ENCODE measurements around the gene FFAR3.

The FFAR3 gene

DNA sequence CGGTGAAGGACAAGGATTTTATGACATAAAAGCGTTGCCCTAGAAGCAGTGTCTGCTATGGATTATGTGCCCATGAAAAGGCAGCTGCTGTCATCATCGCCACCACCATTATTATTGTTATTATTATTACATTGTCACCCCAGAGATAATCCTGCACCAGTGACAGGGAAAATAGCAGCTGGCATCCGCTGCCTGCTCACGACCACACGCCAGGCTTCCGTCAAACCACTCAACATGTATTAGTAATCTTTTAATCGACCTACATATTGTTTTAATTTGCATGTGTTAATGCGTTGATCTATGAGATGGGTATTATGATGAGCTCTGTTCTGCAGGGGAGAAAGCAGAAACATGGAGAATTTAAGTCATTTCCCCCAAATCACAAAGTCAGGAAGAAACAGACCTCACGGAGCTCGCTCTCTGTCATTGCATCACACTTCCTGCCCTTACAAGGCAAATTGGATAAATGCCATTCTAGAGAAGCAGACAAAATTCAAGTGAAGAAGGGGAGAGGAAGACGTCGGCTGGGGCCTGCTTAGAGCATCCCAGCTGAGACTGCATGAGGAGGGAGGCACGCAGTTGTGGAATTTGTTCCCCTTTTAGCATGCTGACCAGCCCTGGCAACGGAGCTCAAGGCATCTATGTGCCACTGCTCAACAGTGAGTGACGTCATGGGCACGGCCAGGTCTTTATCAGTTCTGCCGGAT, at the start of gene FFAR3:
Gene FFAR3, plus strand, starts transcription at position 594 of the 707 bp plus-strand sequence. CDS start 431 bp downstream, outside the sequence.
- DNase-seq = no peak

DNA sequence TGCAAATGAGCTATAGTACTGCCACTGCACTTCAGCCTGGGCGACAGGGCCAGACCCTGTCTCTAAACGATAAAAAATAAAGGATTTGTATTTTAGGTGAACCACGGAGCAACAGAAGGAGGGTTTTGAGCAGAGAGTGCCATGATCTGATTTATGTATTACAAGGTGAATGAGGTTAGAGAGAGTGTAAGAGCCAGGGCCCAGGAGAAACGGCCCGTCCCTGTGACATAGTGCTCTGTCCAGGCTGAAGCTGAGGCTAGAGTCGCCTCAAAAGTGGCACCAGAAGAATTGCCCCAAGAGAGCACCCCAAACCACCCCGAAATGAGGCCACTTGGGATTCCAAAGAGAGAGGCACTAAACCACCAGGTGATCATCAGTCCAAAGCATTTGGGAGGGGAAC, 49.4 kb upstream of the FFAR3 start:
- no peak for DNase-seq

DNA sequence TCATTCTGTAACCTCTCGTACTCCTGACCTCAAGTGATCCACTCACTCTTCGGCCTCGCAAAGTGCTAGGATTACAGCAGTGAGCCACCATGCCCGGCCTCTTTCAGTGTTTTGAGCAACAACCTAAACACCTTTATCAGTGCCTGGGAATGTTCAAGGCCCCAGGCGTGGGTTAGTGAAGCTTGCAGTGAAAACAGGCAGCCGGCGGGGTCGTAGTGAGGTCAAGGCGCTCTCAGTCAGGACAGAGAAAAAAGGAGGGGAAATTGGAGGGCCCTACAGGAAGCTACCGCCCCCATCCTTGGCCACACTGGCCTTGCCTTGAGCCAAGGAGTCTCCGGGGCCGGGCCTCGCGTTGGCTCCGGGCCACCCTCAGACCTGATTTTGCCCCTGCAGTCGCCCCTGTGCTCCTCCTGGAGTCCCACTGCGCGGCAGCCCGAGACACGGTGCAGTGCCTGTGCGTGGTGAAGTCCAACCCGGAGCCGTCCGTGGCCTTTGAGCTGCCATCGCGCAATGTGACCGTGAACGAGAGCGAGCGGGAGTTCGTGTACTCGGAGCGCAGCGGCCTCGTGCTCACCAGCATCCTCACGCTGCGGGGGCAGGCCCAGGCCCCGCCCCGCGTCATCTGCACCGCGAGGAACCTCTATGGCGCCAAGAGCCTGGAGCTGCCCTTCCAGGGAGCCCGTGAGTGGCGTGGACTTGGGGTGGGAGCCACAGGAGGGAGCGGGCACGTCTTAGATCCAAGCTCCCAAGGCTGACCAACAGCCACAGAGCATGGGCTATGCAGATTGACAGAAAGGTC, 48.6 kb upstream of the FFAR3 start:
- DNase-seq = no peak

GRCh38 chr19:35310331-35310730, 47.9 kb upstream of the FFAR3 start:
- no peak for DNase-seq

GRCh38 chr19:35310811-35311465, 47.3 kb upstream of the FFAR3 start:
- DNase-seq = no peak

GRCh38 chr19:35311901-35312665, 46.2 kb upstream of the FFAR3 start:
- DNase-seq = no peak

DNA sequence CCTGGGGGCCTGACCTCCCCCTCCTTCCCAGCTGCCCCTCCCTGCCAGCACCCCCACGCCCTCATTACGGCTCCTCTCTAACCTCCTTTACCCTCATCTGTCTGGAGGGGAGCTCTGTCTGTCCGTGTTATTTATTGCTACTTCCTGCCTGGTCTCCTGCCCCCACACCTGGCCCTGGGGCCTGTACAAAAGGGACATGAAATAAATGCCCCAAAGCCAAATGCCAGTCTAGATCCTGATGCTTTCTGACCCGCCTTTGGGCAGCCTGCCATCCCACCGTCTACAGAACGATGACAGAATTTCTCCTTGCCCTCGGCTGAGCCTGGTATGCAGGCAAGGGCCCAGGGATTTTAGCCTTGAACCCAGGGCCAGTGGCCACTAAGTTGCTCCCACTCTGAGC, 44.7 kb upstream of the FFAR3 start:
- no peak for DNase-seq

GRCh38 chr19:35314031-35314430, 44.2 kb upstream of the FFAR3 start:
- DNase-seq = no peak

GRCh38 chr19:35314858-35315470, 43.3 kb upstream of the FFAR3 start:
- no peak for DNase-seq

GRCh38 chr19:35315883-35316282, 42.4 kb upstream of the FFAR3 start:
- no peak for DNase-seq

- DNase-seq = no peak
Measured at GRCh38 chr19:35316560-35316959, 41.7 kb upstream of the FFAR3 start.

DNA sequence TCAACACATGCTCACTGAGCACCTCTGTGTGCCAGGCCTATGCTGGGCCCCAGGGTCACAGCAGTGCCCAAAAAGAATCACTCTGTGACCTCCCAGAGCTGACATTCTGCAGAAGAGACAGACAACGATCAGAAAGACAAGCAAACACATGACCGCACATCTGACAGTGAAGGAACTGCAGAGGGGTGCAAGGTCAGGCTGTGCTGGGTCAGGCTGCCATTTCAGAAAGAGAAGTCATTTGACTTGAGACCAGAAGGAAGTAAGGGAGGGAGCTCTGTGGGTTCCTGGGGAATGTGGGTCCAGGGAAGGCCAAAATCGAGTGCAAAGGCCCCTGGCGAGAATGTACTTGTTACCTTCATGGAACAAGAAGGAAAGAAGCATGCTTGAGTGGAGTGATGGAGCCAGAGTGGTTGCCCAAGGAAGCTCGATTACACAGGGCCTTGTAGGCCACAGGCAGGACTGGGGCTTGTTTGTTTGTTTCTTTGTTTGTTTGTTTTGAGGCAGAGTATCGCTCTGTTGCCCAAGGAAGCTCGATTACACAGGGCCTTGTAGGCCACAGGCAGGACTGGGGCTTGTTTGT, 40.7 kb upstream of the FFAR3 start:
- DNase-seq = no peak

GRCh38 chr19:35318679-35319448, 39.4 kb upstream of the FFAR3 start:
- DNase-seq = no peak

GRCh38 chr19:35320065-35320713, 38.1 kb upstream of the FFAR3 start:
- DNase-seq = no peak

DNA sequence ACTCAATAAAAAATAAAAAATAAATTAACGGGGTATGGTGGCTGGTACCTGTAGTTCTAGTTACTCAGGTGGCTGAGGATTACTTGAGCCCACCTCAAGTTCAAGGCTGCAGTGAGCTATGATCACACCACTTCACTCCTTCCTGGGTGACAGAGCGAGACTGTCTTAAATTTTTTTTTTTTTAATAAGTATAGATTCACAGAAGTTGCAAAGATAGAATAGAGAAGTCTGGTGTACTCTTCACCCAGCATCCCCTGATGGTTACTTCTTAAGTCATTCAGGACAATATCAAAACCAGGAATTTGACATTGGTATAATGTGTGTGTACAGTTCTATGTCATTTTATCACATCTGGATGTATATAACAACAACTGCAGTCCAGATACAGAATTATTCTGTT, 37.0 kb upstream of the FFAR3 start:
- no peak for DNase-seq

DNA sequence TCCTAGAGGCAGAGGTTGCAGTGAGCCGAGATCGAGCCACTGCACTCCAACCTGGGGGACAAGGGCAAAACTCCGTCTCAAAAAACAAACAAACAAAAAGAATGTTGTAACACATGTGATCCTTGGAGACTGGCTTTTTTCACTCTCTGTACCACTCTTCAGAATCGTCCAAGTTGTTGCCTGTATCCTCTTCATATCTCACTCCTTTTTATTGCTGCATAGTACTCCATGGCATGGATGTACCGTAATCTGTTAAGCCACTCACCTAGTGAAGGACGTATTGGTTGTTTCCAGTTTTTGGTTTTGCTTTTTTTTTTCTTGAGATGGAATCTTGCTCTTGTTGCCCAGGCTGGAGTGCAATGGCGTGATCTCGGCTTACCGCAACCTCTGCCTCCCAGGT, 36.2 kb upstream of the FFAR3 start:
- DNase-seq = no peak

DNA sequence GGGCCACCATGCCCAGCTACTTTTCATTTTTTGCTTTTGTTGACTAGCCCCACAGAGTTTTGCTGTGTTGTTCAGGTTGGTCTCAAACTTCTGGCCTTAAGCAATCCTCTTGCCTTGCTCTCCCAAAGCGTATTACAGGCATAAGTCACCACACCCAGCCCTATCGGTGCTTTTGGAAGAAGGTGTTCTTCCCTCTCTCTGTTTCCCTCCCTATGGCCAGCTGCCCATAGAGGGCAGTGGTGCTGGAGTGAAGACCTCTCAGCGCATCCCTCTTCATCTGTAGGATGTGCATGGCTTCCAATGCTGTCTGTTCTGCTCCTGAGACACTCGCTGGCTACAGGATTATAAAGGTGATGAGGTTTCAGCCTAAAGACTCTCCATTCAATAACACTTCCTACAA, 30.6 kb upstream of the FFAR3 start:
- DNase-seq = no peak

GRCh38 chr19:35328851-35329285, 29.4 kb upstream of the FFAR3 start, which contains the start of gene CD22:
TSS of gene CD22 (plus strand) at chr19:35329187. CDS start at chr19:35332041, 2,854 bp downstream.
- DNase-seq = no peak

GRCh38 chr19:35329323-35329722, 28.9 kb upstream of the FFAR3 start:
- no peak for DNase-seq

DNA sequence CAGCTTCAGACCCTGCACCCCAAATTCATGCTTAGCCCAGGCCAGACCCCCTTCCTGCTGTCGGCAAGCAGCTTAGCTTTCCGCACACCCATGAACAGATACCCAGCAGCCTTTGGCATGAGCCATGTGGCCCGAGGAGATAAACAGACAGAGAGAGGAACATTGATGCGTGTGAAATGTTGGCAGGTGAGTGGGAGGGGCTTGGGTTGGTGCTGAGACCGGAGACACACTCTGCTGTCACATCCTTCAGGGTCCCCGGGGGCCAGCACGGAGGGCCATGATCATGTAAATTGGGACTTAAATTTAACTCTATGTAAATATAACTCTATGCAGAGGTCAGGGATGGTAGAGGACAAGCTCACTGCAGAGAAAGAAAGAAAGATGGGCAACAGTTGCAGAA, 27.8 kb upstream of the FFAR3 start:
- DNase-seq = no peak
